Dedifferentiated amniotic fluid mesenchymal stem cell (primary cell): ENCODE measurements around the gene FSTL4.
"Not testable (repeated sequence)": the region's sequence is repeated elsewhere in the genome, so short reads cannot be mapped to it uniquely, and the experiment has no call there.

Source experiments
- DNase-seq: peaks from one replicate; pipeline ENCODE4 v3.0.0-alpha.2; 2016; ENCODE audit errors: extremely low spot score

The FSTL4 gene

DNA sequence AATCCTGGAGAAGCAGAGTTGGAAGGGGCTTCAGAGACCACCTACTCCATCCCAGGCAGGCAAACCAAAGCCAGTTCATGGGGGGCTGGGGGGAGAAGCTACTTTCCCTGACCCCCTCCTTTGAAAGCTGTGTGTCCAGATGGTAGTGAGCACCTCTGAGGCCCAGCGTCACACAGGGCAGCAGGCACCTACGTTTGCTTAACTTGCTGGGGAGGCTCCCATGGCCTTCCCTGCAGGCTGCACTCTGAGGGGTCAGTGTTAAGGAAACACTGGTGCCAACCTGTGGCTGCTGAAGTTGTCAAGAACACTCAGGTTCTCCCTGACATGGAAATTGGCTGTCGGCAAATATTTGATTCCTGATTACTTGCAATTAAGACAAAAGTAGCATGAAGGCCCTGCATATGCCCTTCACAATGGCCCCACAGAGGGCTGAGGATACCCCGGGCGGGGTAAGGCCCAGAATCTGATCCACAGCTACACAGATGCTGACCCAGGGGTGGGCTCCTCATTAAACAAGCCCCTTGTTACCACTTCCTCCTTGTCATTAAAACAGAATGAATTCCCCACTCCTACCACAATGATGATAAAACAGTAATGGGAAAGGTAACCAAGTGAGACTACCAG is 208.5 kb downstream of the FSTL4 start:
- no peak for DNase-seq

DNA sequence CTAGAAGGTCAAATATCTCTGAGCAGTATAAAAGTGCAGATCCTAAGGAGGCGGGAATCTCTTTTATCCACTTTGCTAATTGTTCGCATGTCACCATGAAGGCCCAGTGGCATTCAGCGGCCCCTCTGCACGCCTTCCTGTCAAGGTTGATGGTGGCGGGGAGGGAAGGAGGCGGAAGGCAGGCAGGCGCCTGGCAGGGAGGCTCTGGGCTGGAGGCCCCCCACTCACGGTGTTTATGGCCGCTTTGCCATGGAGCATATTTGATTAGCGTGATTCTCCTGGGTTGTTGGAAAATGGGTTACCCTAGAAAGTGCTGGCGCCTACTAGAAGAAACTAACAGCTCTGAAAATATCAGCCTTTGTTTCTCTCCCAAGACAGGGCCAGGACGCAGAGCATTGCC is 209.6 kb downstream of the FSTL4 start:
- no peak for DNase-seq

DNA sequence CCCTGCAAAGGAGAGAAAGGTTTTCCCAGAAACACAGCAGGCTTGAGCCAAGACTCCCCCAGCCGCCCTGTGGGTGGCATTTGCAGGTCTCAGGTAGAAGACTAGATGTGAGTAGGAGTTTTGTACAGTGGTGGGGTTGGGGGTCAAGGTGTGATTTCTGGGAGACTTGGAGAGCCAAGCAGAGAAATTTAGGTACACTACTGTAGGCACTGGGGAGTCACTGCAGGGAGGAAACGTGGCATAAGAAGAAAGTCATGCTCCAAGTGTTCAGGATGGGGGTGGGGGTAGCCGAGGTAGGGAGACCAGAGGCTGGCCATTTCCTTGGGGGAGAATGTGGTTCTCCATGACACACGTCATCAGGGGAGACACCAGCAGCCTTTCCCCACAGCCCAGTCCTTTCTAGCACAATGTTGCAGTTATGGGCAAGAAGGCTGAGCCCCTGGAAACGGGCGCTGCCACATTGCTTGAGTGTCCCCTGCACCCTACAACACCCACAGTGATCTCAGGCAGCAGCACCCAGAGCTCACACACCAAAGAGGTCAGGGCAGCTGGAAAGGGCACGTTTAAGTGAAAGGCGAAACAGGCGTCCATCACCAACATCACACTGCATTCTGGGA is 210.5 kb downstream of the FSTL4 start:
- DNase-seq: no peak

DNA sequence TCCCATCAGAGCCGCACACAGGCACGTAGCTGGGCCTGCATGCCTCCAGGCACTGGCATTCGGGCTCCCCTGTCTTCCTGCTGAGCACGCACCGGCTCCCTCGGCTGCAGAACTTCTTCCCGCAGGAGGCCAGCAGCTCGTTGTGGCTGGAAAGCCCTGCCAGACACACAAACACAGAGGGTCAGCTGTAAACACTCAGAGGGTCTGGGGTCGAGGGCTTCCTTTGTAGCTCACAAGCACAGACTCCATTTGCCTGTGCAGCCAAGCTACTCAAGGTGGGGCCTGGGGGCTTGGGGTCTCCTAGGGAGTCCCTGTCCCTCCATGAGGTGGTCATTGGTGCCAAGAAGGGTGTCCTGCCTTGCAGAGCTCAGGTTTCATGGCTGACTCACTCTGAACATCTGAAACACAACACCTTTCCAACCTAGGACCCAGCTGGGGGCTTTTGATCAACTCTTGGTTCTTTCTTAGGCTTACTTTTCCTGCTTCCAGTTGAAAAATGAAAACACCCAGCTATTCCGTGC is 211.4 kb downstream of the FSTL4 start:
- no peak for DNase-seq

DNA sequence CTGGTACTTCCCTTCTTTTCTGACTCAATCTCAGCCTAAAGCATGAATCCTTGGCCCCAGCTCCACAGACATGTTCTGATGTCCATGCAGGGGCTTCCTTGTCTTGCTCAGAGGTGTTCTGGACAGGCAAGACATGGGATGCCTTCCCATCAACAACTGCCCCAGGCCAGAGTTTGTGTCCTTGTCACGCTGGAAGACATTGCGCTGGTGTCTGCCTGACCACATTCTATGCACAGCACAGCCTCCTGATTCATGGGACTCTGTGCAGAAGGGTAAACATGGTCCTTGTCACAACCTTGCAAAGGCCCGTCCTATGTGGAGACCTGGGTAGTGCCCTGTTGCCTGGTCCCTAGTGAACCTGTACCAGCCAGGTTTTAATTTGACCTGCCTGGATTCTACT is 212.2 kb downstream of the FSTL4 start:
- no peak for DNase-seq

DNA sequence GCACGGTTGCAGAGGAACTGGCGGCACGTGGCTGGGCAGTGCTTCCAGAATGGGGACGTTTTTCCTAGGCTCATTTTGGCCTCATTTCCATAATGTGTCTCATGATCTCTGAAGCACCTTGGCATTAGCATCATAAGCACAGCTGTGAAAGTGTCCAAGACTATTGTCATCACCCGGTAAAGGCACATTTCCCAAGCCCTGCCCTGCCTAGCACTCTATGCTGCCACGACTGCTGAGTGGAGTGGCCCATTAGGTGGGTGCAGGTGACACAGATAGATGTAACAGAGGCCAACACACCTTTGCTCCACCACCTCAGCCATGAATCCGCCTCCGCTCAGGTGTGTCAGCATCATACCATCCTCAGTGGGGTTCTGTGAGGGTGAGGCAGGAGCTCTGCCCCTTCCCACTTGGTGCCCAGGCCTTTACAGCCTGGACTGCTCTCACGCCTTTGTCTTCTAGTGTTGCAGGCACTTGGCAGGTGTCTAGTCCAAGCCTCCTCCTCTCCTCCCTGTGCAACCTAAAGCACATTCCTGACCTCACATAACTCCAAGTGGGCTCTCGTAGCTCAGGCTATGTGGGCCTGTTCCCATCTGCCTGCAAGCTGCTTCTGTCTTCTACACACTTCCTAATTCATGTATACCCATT is 213.0 kb downstream of the FSTL4 start:
- DNase-seq: no peak

DNA sequence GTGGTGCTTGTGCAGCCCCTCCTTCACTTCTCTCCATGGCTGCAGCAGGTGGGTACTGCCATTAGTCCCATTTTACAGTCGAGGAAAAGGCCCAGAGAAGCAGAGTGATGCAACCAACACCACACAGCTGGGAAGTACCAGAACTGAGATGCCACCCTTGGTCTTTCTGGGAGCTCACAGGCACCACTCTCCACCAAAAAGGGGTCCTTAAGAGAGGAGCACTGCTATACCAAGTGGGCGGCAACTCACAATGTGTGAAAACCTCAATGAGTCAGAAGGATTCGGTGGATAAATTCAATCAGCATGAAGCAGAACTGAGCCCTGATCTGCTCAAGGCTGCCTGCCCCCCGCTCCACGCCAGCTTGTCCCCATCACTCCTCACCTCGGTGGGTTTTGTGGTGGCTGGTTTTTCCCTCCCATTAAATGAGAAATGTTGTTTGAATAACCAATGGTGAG is 213.7 kb downstream of the FSTL4 start:
- no peak for DNase-seq

DNA sequence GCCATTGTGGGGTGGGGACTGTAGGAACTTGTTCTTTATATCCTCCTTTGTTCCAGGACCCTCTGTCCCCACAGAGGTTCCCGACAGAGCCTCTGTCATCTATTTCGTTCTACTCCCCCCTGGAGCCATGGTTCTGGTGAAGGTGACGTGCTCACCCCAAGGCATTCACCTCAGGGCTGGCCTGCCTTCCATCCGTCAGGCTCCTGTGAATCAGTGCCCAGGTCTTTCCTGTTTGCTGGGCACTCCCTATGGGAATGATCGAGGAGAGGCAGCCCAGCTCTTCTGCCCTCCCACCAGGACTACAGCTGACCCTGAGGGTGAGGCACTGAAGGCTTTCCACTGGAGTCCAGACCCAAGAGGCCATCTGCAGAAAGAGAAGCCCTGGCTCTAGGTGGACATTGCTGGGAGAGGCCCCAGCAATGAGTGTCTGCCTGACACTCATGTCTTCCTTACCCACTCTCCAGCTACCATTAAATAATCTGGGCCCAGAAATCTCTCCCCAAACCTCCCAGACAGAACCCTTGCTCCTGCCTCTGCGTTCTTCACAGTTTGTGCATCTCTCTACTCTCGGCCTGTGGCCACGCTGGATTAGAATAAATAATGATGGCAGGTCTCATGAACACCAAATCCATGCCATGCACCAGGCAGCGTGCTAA is 214.2 kb downstream of the FSTL4 start:
- DNase-seq: no peak

DNA sequence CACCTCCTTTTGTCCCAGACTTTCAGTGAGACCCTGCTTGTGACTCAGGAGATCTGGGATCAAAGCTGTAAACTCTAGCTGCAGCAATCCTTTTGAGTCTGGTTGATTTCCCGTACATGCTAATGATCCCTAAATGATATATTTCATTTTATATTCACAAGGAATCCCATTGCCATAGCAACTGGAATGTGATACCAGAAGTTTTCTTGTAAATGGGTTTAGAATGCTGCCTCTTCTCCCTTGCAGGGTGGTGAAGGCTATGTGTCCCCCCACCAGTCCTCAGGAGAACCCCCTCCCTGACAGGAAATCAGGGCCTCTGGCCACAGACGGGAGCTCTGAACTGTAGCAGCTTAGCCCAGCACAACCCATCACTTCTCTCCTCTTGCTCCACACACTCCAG is 215.0 kb downstream of the FSTL4 start:
- DNase-seq: no peak

DNA sequence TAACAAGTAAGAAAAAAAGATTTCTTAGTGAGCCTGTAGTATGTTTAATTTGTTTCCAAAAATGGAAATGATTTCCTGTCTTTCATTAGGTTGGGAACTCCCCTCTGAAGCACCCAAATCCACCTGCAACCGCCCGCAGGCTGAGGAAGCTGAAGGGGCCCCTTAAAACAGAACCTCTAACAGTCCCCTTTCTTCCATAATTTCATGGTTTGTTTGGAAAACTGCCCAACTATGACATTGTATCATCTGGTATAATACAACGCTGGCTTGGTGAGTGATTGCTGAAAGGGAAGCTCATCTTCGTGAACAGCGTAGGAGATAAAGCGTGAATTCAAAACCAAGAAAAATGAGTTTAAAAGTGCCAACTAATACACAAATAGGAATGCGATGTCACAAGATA is 215.5 kb downstream of the FSTL4 start:
- no peak for DNase-seq

DNA sequence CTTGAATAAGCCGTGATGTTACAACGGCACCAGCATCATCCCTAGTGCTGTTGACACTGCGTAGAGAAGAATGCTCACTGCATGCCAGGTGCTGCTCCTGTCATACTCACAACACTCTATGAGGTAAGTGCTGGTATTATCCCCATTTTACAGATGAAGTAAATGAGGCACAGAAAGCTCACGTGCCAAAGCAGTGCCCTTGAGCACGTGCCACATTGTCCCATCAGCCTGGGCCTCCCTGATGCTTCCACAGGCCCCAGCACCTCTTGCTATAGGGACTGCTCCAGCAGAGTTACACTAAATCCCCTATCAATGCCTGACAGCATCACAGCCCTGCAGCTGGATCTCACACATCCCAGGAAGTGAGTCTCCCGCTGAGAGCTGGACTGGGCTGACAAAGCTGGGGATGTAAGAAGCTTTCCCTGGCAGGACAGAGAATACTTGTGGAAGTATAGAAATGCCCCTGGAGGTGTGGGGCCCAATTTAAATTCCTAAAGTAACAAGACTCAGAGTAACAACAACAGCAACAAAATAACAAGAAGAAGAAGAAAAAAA is 216.1 kb downstream of the FSTL4 start:
- no peak for DNase-seq

DNA sequence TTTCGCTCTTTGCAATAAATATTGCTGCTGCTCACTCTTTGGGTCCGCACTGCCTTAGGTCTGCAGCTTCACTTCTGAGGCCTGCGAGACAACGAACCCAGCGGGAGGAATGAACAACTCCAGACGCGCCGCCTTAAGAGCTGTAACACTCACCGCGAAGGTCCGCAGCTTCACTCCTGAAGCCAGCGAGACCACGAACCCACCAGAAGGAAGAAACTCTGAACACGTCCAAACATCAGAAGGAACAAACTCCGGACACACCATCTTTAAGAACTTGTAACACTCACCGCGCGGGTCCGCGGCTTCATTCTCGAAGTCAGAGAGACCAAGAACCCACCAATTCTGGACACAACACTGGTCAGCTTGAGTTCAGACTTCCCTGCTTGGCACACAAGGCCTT is 217.1 kb downstream of the FSTL4 start:
- not testable (repeated sequence) for DNase-seq

DNA sequence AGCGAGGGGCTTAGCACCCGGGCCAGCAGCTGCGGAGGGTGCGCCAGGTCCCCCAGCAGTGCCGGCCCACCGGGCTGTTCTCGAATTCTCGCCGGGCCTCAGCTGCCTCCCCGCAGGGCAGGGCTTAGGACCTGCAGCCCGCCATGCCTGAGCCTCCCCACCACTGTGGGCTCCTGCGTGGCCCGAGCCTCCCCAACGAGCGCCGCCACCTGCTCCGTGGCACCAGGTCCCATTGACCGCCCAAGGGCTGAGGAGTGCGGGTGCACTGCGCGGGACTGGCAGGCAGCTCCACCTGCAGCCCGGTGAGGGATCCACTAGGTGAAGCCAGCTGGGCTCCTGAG is 217.9 kb downstream of the FSTL4 start:
- DNase-seq: not testable (repeated sequence)

DNA sequence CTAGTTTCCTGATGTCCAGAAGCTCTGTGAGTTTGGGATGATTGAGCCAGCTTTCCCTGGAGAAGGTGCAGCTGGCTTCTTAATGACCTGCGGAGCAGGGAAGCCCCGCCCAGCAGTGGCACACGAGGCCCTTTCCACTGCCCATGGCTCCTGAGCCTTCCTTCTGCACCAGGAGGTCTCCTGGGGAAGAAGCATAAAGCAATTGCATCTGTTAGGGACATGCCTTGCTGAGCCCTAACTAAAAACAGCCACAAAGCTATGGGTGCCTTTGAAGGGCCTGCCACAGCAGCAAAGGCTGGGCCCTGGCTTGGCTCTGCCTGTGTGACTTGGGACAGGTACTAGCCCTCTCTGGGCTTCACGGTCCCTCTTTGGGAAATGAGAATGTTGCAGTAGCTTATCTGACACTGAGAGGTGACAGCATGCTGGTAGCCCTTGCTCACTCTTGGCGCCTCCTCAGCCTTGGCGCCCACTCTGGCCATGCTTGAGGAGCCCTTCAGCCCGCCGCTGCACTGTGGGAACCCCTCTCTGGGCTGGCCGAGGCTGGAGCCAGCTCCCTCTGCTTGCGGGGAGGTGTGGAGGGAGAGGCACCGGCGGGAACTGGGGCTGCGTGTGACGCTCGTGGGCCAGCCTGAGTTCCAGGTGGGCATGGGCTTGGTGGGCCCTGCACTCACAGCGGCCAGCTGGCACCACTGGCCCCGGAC is 218.4 kb downstream of the FSTL4 start:
- DNase-seq: no peak

DNA sequence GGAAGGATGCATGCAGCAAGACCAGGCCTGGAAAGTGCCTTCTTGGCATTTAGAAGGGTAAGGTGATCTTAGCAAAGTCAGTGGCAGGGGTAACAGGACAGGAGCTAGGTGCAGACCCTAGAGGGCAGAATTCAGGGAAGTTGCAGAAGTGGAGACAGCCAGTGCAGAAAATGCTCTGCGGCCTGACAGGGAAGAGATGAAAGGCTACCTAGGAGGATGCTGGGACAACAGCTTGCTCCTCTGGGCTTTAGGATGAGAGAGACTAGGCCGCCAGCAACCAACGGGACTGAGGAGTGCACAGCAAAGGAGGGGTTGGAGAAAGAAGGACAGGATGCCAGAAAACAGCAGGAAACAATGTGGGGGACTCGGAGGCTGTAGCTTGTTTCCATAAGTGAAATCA is 219.9 kb downstream of the FSTL4 start:
- no peak for DNase-seq

DNA sequence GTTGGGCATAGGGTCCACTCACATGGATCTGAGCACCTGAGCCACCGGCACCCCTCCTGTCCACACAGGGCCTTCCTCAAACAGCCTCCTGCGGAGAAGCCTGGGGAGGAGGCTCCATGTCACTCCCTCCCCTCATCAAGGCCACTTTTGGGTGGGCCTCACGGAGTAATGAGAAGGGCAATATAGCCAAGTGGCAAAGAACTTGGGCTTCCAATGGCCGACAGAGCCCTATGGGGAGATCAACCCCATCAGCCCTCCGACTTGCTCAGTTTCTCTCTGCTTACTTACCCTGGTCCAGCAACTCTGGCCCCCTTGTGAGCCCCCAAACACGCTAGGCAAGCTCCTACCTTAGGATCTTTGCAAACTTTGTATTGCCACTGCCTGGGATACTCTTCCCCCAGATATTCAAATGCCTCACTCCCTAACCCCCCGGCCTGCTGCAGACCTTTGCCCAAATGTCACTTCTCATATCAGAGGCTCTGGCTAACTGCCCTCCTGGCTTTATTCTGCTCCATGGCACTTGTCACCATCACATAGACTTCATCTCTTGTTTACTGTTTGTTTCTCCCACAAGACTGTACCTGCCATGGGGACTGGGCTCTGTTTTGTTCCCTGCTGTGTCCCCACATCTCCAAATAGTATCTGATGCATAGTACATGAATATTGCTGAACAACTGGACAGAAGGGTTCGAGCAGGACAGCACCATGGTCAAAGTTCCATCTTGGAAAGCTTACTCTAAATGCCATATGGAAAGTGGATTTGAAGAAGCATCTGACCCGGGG is 220.8 kb downstream of the FSTL4 start:
- no peak for DNase-seq

DNA sequence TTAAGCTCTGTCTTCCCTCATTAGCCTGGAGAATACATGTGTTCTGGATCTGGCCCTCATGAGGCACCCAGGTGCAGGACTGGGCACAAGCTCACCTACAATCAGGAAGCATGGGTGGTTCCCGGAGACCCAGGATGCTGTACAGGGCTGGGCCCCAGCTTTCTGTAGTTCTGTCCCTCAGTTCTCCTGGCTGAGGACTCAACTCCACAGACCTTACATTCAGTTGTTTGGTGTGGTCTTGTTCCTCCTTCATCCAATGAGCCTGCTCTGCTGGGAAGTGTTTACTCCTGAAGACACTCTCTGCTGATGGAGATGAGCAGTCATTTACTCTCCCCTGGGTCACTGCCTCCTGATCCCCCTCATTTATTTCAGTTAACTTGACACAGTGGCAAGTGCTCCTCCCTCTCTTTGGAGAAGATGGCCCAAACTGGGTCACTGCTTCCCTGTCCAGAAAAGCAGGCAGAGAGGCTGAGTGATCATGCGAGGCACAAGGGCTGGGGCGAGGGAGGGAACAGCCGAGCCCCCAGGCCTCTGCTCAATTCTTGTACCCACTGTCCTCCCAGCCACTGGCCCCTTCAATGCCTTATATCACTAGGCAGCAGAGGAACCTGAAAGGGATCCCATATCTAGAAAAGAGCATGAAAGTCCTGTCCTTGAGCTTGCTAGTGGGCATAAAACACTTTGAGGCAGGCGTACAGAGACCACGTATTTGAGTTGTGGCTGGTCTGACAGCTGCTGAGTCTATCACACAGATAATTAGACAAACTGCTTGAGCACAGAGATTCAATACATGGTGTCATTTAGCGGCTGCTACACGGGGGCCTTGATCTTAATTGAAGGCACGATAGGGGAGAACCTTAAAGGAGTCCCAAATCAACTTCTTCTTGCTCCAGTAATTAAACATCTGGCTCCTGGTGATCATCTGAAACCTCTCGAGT is 221.7 kb downstream of the FSTL4 start:
- no peak for DNase-seq

DNA sequence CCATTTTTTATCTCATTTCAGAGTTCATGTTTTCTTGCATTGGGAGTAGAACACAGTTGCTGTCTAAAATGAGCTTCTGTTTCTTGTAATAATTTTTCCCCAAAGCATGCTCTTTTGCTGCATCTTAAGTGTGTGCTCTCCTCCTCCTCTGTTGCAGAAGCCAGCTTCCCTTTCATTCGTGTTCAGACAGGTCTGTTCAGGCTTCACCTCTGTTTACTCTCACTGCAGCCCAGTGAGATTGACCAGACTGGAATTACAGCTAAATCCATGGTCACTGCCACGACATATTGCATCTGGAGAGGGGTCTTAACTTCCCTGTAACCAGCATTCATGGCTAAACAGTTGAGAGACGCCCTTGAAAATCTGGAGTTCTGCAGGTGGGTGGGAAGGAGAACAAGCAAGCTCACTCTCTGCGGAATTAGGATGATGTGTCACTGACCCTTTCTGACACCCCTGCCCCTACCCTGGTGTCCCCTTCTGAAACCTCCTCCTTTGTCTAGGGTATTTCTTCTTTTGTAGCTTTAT is 223.2 kb downstream of the FSTL4 start:
- no peak for DNase-seq

DNA sequence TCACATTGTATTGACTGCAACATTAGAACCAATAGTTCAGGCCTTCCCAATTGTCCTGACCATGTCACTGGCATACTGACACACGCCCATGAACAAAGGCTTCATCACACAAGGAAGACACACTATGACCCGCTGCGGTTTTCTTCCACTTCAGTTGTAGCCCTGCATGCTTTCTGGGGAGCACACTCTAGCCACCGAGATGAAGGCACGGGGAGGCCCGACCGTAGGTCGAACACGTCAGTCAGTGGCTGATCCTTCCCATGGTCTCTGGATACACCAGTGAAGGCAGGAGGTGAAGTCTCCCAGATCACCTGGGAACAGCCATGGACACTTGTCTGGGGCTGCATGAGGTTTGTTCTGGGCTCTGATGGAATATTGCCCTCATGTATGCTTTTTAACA is 224.7 kb downstream of the FSTL4 start:
- DNase-seq: no peak

DNA sequence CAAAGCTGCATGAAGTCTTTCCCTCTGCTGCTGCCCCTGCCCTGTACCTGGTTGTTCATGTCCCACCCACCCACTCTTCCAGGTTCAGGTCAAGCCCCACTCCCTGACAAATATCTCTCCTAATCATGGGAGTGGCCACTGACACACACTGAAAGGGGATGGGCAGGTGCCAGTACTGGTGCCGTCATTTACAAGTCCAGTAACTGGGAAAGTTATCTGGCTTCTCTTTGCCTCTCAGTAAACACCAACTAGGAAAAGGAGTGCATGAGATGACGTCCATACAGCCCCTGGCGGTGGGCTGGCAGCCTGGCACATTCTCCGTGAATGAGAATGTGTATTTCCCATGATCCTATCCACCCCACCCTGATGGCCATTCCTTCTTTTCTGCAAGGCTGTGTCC is 225.2 kb downstream of the FSTL4 start:
- DNase-seq: no peak
